Stimulated activated CD4-positive, alpha-beta T cell treated with anti-CD3 and anti-CD28 coated beads, Interleukin-15, amount 100 ng/mL, for 24 hours (primary cell): Measurements from ENCODE around the gene CISD1.

Source experiments
- DNase-seq: peaks from one replicate; pipeline ENCODE4 v3.0.0-alpha.2; 2020

The CISD1 gene

DNA sequence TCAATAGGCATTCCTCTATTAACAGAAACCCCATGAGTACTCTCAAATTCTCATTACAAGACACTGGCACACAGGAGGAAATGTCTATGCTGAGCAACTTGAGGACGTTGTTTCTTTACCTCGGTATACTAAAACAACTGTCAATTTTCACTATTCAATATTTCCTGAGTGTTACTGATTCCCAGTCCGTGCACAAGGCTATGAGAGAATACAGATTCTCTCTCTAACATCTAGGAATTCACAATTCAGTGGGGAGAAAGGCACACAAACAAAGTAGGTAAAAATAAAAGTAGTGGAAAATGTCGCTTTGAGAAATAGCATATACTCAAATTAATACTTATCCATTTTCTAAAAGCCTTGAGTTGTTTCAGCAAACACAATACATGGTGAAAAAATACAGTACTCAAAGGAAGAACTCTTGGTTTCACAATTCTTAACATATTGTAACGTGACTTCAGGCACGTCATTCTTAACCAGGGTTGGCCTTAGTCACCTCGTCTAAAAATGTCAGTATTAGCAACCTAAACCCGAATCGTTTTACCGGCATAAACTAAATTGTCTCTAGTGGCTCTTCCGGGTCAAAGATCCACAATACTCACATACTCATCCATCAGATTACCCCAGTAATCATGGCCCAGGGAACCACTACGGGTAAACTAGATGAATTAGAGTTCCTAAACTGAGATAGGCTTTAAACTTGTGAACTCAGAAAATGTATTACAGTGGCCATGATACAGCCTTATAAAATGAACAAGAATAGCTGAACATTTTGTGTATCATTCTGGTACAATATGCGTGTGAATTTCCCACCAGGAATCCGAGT is 2.7 kb upstream of the CISD1 start:
- peak; percentile 40 for DNase-seq

DNA sequence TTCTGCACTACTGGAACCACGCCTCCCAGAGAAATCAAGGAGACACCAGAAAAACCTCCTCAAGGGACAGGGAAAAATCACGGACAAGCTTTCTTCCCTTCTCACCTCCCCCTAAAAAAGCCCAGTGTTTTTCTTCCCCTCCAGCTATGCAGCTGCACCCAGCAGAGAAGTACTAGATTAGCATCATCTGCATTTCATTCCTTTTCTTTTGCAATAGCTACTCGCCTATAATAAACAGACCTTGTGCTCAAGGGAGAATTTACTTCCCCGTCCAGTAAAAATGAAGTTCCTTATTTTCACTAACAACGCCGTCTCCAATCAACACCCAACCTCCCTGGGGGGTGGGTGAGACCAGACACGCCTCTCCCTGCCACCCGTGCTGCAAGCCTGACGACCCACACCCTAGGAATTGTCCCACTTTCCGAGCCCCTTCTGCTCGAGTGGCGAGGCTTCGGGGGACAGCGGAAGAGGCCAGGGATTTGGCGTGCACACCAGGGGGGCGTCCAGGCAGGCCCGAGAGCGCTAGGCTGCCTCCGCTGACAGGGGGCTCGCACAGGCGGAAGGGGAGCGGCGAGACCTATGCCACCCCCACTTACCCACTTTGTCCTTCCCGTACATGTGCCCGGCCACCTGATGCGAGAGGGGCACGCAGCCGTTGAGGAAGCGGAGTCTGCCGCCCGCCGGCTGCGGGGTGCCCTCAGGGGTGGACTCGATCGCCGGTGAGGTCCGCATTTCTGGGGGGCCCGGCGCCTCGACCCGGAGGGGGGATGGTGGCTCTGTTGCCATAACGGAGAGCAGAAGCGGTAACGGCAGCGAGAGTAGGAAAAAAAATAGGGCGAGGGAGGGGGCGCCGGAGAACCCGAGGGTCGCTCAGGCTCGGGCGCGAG is 1.9 kb upstream of the CISD1 start:
- DNase-seq = peak; percentile 49

DNA sequence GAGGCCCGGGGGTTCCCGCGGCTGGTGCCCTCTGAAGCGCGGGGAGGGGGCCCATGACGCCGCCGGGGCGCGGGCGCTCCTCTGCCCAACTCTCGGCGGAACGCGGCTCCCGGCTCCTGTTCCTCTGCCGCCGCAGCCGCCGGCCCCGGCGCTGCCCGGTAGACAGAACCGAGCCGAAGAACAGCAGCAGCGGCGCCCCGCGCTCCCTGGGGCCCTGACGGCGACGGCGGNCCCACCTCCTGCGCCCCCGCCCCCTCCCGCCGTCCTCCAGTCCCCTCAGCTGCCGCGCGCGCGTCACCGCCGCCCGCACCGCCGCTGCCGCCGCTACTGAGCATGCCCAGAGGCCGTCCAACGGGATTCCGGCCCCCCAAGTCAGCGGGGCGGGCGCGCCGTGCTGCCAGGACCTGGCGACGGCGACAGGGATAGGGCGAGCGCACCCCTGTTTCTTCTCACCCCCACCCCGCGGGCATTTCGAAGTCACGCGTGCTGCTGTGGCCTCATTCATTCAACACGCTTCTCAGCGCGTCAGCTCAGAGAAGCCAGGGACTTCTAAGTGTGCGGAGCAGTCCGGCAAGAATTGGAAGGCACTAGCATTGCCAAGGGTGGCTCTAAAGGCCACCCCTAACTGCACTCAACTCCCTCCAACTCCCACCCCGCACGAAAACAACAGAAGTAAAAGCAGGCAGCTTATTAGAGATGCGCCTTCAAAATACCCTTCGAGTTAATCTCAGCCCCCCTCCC is 1.1 kb upstream of the CISD1 start, which contains the start of gene IPMK:
Gene IPMK, minus strand, starts transcription at position 182 of the 741 bp plus-strand sequence. CDS start 283 bp downstream, outside the sequence.
- peak; percentile 95 for DNase-seq

DNA sequence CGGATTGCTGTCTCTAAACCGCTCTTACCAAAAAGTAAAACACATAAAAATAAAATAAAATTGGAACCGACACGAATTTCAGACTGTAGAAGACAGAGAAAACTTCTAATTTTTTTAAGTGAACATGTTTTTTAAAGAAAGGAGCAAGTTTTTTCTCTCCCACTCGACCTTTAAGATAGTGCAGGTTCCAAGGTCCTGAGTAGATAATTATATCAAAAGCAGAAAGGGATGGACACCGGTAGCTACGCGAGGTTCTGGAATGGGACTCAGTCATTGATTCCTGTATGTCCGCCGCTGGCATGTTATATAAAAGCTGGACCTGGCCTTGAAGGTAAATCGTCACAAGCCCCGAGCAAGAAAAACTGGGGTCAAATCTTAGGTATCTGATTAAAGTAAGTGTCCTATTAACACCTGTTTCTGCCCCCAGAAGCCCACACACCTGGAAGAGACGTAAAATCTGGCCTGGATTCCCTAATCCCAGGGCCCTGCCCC is 462 bp upstream of the CISD1 start:
- no peak for DNase-seq

DNA sequence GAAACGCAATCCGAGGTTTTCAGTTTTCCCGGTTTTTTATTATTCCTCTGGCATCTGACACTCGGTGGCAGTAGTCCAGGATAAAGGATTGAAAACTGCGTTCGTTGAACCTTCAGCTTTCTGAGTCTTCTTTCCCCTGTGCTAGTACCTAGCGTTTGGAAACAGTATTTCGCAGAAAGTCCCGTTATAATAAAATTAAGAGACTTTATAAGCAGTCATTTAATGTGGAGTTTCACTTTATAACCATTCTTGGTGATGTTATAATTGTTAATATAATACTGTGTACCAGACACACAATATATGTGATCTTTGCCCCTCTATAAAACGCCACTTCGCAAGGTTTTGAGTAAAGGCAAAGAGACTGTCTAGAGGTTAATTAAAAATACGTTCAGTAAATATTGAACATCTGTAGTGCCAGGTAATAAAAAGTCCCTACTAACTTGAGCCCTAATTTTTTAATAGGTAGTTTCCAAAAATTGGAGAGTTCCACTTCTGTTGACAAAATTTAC is 874 bp downstream of the CISD1 start:
- DNase-seq = no peak

DNA sequence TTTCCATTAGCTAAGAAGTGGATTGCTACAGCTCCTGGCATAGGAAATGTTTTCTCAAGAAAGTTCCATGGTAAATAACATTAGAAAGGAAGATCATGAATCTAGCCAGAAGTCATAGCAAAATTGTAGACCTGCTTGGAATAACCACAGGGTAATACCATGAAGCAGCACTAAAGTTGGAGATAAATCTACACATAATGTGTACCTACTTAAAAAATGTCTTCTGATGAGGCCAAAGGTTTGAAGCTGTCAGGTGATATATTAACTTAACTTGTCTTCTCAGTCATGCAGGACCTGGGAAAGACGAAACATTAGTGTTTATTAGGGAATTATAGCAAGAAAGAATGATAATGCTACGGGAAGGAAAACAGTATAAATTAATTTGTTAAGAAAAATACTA is 6.3 kb downstream of the CISD1 start:
- DNase-seq = no peak

DNA sequence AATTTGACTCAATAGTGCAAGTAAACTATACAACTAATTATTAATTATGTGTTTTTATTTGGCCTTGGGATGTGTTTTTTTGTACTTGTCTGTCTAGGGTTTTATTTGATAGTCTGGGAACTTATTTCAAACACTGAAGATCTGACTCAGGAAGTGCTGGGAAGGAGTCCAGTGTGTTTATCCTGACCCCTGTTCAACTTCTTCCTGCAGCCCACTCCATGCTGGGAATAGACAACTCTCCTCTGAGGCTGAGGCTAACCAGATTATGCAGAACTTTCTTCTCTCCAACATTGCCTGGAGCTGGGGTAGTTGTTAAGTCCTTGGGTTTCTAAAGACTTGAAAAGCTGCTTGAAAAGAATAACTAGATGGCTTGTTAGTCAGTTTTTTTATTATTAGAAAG is 6.9 kb downstream of the CISD1 start:
- no peak for DNase-seq

DNA sequence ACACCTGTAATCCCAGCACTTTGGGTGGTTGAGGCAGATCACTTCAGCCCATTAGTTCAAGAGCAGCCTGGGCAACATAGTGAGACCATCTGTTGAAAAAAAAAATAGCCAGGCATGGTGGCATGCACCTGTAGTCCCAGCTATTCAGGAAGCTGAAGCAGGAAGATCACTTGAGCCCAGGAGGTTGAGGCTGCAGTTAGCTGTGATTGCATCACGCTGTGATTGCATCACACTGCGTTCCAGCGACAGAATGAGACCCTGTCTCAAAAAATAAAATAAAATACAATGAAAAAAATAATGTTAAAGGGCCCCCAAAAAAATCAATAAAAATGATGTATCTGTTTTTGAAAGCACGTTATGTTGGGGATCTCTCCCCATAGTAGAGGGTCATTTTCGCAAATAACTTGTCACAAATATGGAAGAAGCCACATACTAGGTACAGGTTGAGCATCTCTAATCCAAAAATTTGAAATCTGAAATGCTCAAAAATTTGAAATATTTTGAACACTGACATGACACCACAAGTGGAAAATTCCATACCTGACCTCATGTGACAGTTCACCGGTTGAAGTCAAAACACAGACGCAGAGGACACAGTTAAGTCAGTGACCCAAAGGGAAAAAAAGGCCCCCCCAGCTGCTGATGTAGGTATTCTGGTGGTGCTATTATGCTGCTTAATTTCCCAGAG is 9.5 kb downstream of the CISD1 start:
- no peak for DNase-seq

DNA sequence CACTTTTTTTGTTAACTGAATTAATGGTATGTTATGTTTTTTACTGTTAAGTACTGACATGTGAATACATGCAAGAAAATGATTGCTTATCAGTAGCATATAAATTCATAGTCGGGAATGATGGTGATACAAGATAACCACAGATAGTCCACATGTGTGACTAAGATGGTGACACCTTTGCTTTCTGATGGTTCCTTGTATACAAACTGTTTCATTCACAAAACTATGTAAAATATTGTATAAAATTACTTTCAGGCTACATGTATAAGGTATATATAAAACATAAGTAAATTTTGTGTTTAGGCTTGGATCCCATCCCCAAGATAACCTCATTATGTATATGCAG is 10.0 kb downstream of the CISD1 start:
- DNase-seq = no peak

DNA sequence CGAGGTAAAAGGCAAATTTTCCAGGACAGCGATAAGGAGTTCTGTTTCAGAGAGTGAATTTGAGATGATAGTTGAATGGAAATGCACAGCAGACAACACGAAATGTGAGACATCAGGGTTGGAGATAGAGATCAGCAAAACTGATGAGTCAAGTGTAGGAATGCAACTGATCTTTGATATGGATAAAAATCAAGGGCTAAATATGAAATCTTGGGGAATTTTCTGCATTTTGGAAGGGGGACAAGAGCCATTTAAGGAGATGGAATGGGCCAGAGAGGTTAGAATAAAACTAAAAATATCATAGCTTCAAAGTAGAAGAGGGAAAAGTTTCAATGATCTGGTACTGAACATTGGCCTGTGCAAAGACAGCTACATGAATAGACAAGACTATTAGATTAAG is 11.5 kb downstream of the CISD1 start:
- DNase-seq = no peak

DNA sequence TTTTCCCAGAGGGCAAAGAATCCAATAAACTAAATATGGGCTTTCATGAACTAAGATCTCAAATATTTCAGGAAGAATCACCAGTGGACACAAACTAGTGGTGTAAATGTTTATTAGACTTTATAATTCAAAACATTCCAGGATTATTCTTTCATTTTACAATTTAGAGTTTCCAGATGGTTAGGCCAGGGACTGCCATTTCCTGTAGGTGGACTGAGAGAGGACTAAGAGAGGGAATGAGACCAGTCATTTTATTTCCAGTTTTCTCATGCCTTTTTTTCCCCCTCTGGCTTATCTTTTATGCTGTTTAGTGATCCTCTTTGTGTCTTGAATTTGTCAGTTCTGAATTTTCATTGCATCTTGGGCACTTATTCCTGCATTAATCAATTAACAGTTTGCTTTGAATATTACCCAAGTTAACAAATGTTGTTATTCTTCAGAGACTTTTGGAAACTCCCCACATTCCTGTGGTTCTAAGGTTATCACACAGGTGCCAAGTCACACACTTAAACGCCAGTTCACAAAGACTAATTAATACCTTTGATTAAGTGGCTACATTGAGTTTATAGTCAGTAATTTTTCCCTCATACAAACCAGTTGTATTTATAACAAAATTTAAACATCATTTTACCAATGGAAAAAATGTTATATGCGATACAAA is 12.3 kb downstream of the CISD1 start:
- no peak for DNase-seq

DNA sequence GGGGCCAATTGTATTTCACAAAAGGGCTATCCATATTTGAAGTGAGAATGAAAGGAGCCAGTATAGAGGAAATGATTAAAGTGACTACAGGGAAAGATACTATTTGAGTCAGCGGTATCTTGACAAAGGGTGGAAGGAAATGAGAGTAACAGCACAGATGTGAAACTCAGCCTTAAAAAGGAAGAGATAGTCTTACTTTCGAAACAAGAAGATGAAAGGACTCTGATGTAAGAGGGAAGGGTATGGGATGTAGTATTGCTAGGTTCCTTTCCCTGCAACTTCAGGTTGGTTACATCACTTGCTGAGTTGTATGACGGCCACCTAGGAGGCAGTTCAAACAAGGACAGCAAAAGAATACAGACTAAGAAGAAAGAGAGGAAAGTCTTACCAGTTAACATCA is 13.7 kb downstream of the CISD1 start:
- DNase-seq = peak; percentile 41

DNA sequence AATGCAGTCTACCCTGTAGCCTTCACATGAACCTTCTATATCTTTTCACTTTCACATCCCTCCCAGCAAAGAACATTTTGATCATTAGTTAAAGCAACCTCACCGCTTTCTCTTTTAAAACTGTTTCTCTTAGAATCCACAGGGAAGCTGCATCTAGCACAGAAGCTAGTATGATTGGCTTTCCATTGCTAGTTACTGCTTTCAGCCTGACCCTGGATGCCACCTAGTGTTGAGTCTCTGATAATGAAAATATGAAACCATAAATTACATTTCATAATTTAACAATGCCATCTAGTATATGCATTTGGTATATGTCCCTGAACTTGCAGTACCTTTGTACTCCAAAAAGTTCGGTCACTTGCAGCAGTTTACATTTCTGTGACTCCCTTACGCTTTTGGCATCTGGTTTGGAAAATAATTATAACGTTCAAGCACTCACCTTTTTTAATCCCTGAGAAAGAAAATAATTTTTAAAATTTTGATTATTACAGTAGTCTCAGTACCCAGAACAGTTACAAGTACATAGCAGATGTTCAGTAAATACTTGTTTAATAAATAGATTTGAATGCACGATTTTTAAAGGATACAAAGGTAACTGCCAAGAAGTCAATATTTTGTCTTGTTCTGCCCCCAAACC is 22.7 kb downstream of the CISD1 start:
- peak; percentile 21 for DNase-seq

DNA sequence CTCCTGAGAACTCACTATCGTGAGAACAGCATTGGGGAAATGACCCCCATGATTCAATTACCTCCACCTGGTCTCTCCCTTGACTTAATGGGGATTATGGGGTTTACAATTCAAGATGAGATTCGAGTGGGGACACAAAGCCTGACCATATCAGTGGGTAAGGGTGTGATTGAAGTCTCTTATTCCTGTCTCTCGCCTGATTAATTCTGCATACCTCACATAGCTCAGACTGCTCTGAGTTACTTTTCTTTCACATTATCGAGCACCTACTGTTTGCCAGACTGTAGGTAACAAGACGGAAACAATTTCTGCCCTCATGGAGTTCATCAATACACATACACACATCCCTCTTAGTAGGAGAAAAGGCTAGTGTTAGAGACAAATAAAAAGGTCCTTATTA is 25.0 kb downstream of the CISD1 start:
- DNase-seq = no peak

DNA sequence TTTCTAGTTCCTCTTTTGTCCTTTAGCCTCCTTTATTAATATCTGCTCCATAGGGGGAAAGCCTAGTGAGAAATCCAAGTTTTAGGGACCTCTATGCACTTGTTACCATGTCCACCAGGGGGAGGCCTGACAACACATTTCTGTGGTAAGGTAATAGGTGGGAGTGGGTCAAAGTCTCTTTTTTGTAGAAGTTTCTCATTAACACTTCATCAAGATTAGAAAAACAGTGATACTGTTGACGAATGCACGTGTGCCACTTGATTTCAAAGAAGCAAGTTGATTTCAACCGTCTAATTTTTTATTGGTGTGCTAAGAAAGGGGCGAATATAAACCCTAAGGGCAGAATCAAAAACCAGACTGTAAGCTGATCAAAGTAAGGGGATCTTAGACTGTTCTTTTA is 30.6 kb downstream of the CISD1 start:
- DNase-seq = peak; percentile 69

DNA sequence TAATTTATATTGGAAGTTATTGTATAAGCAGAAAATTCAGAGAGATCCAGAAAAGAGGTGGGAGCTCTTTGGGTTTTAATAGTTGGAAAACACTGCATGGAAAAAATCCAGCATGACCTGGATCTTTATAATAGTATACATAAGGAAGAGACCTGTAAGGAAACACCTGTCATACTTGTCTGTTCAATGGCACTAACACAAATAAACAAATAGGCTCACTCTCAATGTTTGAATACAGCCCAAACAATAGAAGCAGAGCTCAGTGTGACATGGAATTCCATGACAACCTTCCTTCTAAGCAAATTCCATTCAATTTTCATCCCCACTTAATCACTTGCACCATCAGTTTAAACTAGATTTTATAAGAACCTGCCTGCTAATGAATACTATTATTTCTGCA is 31.7 kb downstream of the CISD1 start:
- no peak for DNase-seq

DNA sequence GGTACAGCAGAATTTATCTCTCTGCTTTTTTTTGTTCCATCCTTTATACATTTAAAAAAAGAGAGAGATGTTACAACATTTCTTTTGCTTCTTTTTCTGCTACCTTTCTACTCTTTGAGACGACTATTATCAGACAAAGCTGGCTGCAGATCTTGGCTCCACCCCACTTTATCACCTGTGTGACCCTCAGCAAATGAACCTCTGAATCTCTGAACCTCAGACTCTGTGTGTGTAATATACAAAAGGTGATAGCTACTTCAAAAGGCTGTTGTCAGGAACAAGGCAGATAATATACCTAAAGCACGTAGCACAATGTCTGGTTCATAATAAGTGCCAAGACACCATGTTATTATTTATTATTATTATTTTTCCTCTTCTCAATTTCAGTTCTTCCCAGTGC is 33.3 kb downstream of the CISD1 start:
- no peak for DNase-seq

DNA sequence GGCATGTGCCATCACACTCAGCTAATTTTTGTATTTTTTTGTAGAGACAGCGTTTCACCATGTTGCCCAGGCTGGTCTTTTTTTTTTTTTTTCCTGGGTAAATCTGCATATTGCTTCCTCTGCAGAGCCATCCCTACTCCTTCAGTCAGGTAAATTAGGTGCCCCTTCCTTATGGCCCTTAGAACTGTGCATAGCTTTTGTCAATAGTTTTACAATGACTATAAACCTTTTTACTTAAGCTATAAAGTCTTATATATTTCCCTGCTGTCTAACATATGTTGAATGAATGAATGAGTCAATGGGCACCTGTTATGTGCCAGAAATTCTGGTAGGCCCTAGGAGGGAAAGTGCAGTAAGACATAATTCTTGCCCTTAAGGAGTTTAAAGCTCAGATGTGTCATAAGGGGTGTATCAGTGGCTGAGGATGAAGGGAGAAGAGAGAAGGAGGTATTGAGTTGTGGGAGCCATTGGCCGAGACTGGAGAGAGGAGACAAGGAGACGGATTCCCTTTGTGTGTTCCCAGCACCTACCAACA is 35.2 kb downstream of the CISD1 start:
- no peak for DNase-seq

DNA sequence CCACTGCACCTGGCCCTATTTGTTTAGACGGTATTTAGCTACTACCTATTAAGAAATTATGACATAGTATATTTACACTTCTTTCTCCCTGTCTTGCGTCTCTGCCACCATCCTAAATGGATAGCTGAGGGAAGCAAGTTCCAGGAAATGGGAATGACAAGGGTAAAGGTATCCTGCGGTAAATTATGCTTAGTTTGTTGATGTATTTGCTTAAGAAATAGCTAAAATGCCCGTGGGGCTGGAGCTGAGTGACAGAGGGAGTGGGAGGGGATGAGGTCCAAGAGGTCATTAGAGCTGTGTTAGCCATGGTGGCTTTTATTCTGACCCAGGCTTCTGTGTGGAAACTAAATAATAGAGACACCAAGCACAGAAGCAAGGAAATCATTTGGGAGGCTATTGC is 36.9 kb downstream of the CISD1 start:
- DNase-seq = no peak

DNA sequence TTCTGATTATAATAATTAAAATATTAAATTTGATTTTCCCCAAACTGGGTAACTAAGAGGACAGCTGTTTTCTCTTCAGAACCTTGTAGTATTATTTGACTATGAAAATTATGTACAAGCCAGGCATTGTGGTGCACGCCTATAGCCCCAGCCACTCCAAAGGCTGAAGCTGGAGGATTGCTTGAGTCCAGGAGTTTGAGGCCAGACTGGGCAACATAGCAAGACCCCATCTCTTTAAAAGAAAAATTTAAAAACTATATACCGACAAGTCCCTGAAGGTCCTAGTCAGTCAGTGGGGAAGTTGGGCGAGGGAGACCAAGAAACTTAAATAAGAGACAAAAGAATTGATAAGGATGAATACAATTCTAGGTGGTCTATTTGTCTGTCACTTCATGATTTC is 38.7 kb downstream of the CISD1 start:
- no peak for DNase-seq

DNA sequence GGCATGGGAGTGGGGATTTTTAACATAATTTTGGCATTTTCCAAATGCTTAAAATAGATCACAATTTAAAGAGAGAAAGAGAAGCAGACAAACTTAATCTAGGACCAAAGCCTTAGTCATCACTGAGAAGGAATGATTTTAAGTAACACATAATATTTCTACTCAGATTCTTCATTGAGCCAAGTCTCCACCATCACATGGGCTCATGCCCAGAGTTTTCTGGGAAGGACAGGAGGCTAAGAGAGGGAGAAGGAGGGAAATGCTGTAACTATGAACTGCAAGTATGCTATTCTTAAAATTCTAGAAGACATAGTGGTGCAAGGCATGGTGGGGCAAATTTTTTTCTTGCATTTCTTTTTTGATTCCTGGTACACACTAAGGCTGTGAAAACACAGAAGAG is 42.1 kb downstream of the CISD1 start:
- no peak for DNase-seq
